WTC11 (cell line): ENCODE measurements around the gene PAQR6. TPM values are rescaled to one million over a fixed set of nuclear protein-coding genes. Genes with fewer than 3 reads are reported as not detected.

Experiments used
- ATAC-seq: fragments of 200-7000 bp; cut with Tn5 transposase; 2 replicates; pipeline ENCODE4 v1.10.0; 2021; ENCODE audit warnings: mild to moderate bottlenecking, moderate library complexity
- CTCF ChIA-PET: fragments of 300-600 bp; sonication (Branson Sonifier 250); formaldehyde crosslinking; loops from one replicate; lab custom pipeline; 2021; ENCODE audit warnings: antibody characterized with exemption; lab: Charles Lee
- POLR2A ChIA-PET: fragments of 350-600 bp; sonication (Branson Sonifier 250); formaldehyde crosslinking; loops from one replicate; lab custom pipeline; 2021; ENCODE audit warnings: antibody characterized with exemption; lab: Charles Lee
- DNase-seq: peaks from one replicate; pipeline ENCODE4 v3.0.0; 2021; ENCODE audit warnings: low spot score
- H3K27ac Mint-ChIP-seq: 2 replicates; pipeline ENCODE4 v1.8.0; 2021; ENCODE audit warnings: mixed read lengths
- H3K27me3 Mint-ChIP-seq: 2 replicates; pipeline ENCODE4 v1.8.0; 2021; ENCODE audit warnings: low read depth, mild to moderate bottlenecking, moderate library complexity, mixed read lengths
- H3K36me3 Mint-ChIP-seq: 2 replicates; pipeline ENCODE4 v1.8.0; 2021; ENCODE audit warnings: mixed read lengths
- H3K4me1 Mint-ChIP-seq: 2 replicates; pipeline ENCODE4 v1.8.0; 2022; ENCODE audit warnings: mixed read lengths
- H3K4me3 Mint-ChIP-seq: 2 replicates; pipeline ENCODE4 v1.8.0; 2021; ENCODE audit warnings: mild to moderate bottlenecking, moderate library complexity, mixed read lengths
- H3K9me3 Mint-ChIP-seq: 2 replicates; pipeline ENCODE4 v1.8.0; 2021; ENCODE audit warnings: mixed read lengths
- ATF1 ChIP-seq: sonication (generic); formaldehyde crosslinking; IDR thresholded peaks from 2 replicates; pipeline ENCODE4 v1.8.1; 2023; ENCODE audit warnings: mild to moderate bottlenecking, moderate library complexity, missing genetic modification reagents
- ATF2 ChIP-seq: sonication (generic); formaldehyde crosslinking; IDR thresholded peaks from 2 replicates; pipeline ENCODE4 v1.8.1; 2022; ENCODE audit warnings: low read depth, missing genetic modification reagents, borderline replicate concordance
- FOXP1 ChIP-seq: sonication (generic); formaldehyde crosslinking; IDR thresholded peaks from 2 replicates; pipeline ENCODE4 v1.8.0; 2022; ENCODE audit warnings: missing genetic modification reagents, mild to moderate bottlenecking, moderate library complexity, borderline replicate concordance
- GTF2I ChIP-seq: fragments of 250-450 bp; sonication (Bioruptor Pico); conservative IDR thresholded peaks from 2 replicates; pipeline ENCODE4 v1.4.0; 2021; ENCODE audit warnings: mild to moderate bottlenecking
- MXD4 ChIP-seq: fragments of 250-450 bp; sonication (Bioruptor Pico); IDR thresholded peaks from 2 replicates; pipeline ENCODE4 v1.8.0; 2021; ENCODE audit warnings: mild to moderate bottlenecking, moderate library complexity, borderline replicate concordance
- MYBL2 ChIP-seq: sonication (generic); formaldehyde crosslinking; IDR thresholded peaks from 2 replicates; pipeline ENCODE4 v1.8.1; 2023; ENCODE audit warnings: mild to moderate bottlenecking, moderate library complexity, missing genetic modification reagents
- NR2C2 ChIP-seq: sonication (generic); formaldehyde crosslinking; IDR thresholded peaks from 2 replicates; pipeline ENCODE4 v1.8.0; 2022; ENCODE audit warnings: mild to moderate bottlenecking, missing genetic modification reagents
- STAT6 ChIP-seq: sonication (generic); formaldehyde crosslinking; conservative IDR thresholded peaks from 2 replicates; pipeline ENCODE4 v1.8.1; 2023; ENCODE audit warnings: mild to moderate bottlenecking, low read depth, missing genetic modification reagents, moderate library complexity
- ZNF121 ChIP-seq: sonication (generic); formaldehyde crosslinking; IDR thresholded peaks from 2 replicates; pipeline ENCODE4 v1.8.0; 2023; ENCODE audit warnings: missing genetic modification reagents
- ZNF416 ChIP-seq: fragments of 250-450 bp; sonication (Bioruptor Pico); IDR thresholded peaks from 2 replicates; pipeline ENCODE4 v1.9.0; 2021; ENCODE audit warnings: mild to moderate bottlenecking, inconsistent platforms
- ZNF512 ChIP-seq: sonication (generic); formaldehyde crosslinking; IDR thresholded peaks from 2 replicates; pipeline ENCODE4 v1.8.1; 2022; ENCODE audit warnings: missing genetic modification reagents, borderline replicate concordance
- total RNA-seq: library from RNA; stranded (reverse); gene quantifications from 3 replicates; pipeline ENCODE4 v1.2.3, GENCODE V29; 2021
- TF ChIP-seq, protein P1 (sequence below): fragments of 250-450 bp; sonication (Bioruptor Pico); conservative IDR thresholded peaks from 2 replicates; pipeline ENCODE4 v1.9.0; 2021; ENCODE audit warnings: mild to moderate bottlenecking
- TF ChIP-seq, protein P2 (sequence below): sonication (generic); formaldehyde crosslinking; IDR thresholded peaks from 2 replicates; pipeline ENCODE4 v1.8.0; 2023; ENCODE audit warnings: mild to moderate bottlenecking, missing genetic modification reagents
- TF ChIP-seq, protein P3 (sequence below): sonication (generic); formaldehyde crosslinking; IDR thresholded peaks from 2 replicates; pipeline ENCODE4 v1.8.0; 2022; ENCODE audit warnings: mild to moderate bottlenecking, missing genetic modification reagents
- TF ChIP-seq, protein P4 (sequence below): sonication (generic); formaldehyde crosslinking; IDR thresholded peaks from 2 replicates; pipeline ENCODE4 v1.8.1; 2022; ENCODE audit warnings: low read depth, mild to moderate bottlenecking, moderate library complexity, missing genetic modification reagents, borderline replicate concordance

The PAQR6 gene
- total RNA-seq, 1 experiment from 2014 or later: 5.9 TPM

DNA sequence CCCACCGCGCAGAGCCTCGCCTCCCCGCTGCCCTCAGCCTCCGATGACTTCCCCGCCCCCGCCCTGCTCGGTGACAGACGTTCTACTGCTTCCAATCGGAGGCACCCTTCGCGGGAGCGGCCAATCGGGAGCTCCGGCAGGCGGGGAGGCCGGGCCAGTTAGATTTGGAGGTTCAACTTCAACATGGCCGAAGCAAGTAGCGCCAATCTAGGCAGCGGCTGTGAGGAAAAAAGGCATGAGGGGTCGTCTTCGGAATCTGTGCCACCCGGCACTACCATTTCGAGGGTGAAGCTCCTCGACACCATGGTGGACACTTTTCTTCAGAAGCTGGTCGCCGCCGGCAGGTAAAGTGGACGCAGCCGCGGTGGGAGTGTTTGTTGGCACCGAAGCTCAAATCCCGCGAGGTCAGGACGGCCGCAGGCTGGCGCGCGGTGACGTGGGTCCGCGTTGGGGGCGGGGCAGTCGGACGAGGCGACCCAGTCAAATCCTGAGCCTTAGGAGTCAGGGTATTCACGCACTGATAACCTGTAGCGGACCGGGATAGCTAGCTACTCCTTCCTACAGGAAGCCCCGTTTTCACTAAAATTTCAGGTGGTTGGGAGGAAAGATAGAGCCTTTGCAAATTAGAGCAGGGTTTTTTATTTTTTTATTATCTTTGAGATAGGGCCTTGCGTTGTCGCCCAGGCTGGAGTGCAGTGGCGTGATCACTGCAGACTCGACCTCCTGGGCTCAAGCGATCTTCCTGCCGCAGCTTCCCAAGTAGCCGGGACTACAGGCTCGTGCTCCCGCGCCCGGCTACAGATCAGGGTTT lies 34.8 kb downstream of the PAQR6 start, which contains the start of gene PMF1 (continued):
- TF ChIP-seq, protein P1, sequence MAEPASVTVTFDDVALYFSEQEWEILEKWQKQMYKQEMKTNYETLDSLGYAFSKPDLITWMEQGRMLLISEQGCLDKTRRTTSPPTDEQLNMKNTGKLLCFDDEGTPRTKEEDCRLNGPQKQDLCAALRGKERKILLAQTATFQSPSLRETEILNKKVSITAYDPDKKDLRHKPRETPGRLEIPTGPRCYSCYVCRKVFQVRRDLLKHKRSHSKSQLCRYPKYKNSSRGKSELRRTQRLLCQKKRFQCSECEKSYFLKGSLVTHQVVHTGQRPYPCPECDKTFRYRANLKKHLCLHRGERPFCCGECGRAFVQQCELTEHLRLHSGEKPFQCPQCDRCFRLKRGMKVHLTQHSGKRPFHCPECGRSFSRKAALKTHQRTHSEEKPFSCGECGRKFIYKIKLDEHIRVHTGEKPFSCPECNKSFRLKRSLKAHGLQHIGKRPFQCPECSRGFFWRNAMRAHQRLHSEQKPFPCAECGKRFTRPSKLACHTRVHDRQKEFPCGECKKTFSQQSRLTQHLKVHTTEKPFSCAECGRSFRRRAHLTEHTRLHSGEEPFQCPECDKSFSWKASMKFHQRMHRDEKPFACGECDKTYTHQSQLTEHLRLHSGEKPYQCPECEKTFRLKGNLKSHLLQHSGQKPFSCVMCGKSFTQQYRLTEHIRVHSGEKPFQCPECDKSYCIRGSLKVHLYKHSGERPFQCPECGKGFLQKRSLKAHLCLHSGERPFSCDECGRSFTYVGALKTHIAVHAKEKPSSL (CRISPR knock-in tag): no peak
- TF ChIP-seq, protein P2, sequence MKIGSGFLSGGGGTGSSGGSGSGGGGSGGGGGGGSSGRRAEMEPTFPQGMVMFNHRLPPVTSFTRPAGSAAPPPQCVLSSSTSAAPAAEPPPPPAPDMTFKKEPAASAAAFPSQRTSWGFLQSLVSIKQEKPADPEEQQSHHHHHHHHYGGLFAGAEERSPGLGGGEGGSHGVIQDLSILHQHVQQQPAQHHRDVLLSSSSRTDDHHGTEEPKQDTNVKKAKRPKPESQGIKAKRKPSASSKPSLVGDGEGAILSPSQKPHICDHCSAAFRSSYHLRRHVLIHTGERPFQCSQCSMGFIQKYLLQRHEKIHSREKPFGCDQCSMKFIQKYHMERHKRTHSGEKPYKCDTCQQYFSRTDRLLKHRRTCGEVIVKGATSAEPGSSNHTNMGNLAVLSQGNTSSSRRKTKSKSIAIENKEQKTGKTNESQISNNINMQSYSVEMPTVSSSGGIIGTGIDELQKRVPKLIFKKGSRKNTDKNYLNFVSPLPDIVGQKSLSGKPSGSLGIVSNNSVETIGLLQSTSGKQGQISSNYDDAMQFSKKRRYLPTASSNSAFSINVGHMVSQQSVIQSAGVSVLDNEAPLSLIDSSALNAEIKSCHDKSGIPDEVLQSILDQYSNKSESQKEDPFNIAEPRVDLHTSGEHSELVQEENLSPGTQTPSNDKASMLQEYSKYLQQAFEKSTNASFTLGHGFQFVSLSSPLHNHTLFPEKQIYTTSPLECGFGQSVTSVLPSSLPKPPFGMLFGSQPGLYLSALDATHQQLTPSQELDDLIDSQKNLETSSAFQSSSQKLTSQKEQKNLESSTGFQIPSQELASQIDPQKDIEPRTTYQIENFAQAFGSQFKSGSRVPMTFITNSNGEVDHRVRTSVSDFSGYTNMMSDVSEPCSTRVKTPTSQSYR (CRISPR knock-in tag): no peak; the same call in 1 of the 2 replicates
- no peak for TF ChIP-seq NR2C2 (CRISPR knock-in tag)
- TF ChIP-seq MXD4 (CRISPR knock-in tag): no peak

DNA sequence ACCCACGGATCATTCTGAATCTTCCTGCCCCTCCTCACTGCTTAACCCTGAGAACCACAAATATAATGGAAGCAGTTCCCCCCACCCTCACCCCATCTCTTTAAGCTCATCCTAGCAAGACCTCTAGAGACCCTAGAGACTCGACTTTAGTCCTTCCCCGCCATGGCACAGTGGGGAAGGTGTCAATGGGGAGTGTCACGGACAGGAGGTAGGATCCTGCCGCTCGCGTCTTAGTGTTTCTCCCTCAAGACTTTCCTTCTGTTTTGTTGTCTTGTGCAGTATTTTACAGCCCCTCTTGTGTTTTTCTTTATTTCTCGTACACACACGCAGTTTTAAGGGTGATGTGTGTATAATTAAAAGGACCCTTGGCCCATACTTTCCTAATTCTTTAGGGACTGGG lies 35.7 kb downstream of the PAQR6 start:
- TF ChIP-seq ZNF416: no peak
- TF ChIP-seq MXD4 (CRISPR knock-in tag): no peak
- TF ChIP-seq FOXP1: no peak
- no peak for TF ChIP-seq GTF2I (CRISPR knock-in tag)
- TF ChIP-seq, protein P3, sequence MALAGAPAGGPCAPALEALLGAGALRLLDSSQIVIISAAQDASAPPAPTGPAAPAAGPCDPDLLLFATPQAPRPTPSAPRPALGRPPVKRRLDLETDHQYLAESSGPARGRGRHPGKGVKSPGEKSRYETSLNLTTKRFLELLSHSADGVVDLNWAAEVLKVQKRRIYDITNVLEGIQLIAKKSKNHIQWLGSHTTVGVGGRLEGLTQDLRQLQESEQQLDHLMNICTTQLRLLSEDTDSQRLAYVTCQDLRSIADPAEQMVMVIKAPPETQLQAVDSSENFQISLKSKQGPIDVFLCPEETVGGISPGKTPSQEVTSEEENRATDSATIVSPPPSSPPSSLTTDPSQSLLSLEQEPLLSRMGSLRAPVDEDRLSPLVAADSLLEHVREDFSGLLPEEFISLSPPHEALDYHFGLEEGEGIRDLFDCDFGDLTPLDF (CRISPR knock-in tag): no peak
- no peak for TF ChIP-seq ATF2 (CRISPR knock-in tag)
- TF ChIP-seq, protein P4, sequence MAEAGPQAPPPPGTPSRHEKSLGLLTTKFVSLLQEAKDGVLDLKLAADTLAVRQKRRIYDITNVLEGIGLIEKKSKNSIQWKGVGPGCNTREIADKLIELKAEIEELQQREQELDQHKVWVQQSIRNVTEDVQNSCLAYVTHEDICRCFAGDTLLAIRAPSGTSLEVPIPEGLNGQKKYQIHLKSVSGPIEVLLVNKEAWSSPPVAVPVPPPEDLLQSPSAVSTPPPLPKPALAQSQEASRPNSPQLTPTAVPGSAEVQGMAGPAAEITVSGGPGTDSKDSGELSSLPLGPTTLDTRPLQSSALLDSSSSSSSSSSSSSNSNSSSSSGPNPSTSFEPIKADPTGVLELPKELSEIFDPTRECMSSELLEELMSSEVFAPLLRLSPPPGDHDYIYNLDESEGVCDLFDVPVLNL: no peak
- TF ChIP-seq, all 79 proteins: peak for 0
- Mint-ChIP-seq H3K4me1 (peaks cover 29% of the 10 kb centered on the region), H3K4me3 (peak overlapping the region; percentile 94), H3K27ac (peak overlapping the region; percentile 99), H3K9me3 (no peaks in the 10 kb centered on the region), H3K27me3 (no peaks in the 10 kb centered on the region), H3K36me3 (peaks cover 13% of the 10 kb centered on the region)
- ChIA-PET POLR2A (interaction anchor here (1.0 to 1.6 kb wide), 11 partner anchors 13 to 106 kb away, joined by 3 to 10 read pairs (median 5); partner anchors contain the start of gene SLC25A44), CTCF (interaction anchor here (0.8 to 4.4 kb wide), 18 partner anchors 13 to 187 kb away, joined by 3 to 71 read pairs (median 4); partner anchors contain the start of genes MEX3A and SLC25A44)
- ATAC-seq: no peak
- DNase-seq: no peak

DNA sequence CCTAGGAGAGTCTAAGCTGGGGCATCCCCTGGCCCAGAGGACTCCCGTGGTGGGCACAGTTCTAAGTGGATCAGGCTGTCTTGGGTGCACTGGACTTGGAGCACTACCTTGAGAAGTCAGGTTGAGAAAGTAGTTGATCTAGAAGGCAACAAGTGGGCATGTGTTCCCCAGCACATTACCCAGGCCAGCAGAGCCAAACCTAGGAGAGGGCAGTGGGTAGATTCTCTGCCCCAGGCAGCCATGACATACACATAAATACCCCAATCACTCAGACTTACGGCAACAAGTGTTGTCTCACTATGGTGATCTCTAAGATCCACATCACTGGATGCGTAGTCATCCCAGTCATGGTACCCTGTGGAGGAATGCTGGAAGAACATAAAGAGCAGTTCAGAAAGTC lies 36.6 kb downstream of the PAQR6 start:
- ChIA-PET CTCF (interaction anchor here (0.9 to 2.1 kb wide), 3 partner anchors 14 to 81 kb away, joined by 3 to 8 read pairs (median 6); partner anchors contain the start of gene SLC25A44), POLR2A (interaction anchor here (1.2 kb wide), 1 partner anchor 18 kb away, joined by 4 read pairs; the partner anchor contains the start of gene SLC25A44)
- ATAC-seq (no peak), DNase-seq (no peak)
- 0 out of 2 replicates have a peak overlapping the region, but pooled peaks have one; percentile 35 for H3K27ac Mint-ChIP-seq
- H3K27me3 Mint-ChIP-seq: no peaks in the 10 kb centered on the region
- H3K36me3 Mint-ChIP-seq: peaks cover 13% of the 10 kb centered on the region
- peak overlapping the region; percentile 10; the same call in 1 of the 2 replicates for H3K4me3 Mint-ChIP-seq
- H3K4me1 Mint-ChIP-seq: peaks cover 29% of the 10 kb centered on the region
- H3K9me3 Mint-ChIP-seq: no peaks in the 10 kb centered on the region
- no peak for TF ChIP-seq STAT6
- TF ChIP-seq ATF2 (CRISPR knock-in tag): no peak
- no peak for TF ChIP-seq ZNF512
- TF ChIP-seq ZNF121 (CRISPR knock-in tag): no peak
- TF ChIP-seq MYBL2 (CRISPR knock-in tag): no peak
- no peak for TF ChIP-seq ATF1 (CRISPR knock-in tag)
